Esophagus squamous epithelium (tissue), 4 donors: ENCODE data around the gene NFX1.

Source experiments
- POLR2A ChIP-seq, 4 donors: fragments of 450-650 bp; IDR thresholded peaks; one replicate each; pipeline ENCODE4 v1.6.1; 2017; ENCODE audit warnings: antibody characterized with exemption in 4 of 4, mild to moderate bottlenecking in 4 of 4, moderate library complexity in 3 of 4
- TF ChIP-seq, protein P1 (sequence below), 6 experiments: fragments of 450-650 bp in 4 of 6; fragments of 200-600 bp in 2 of 6; sonication (generic) in 2 of 6; IDR thresholded peaks; one replicate each; pipeline ENCODE4 v1.5.1; 2016 to 2019; ENCODE audit warnings: antibody characterized with exemption in 6 of 6, mild to moderate bottlenecking in 4 of 6, moderate library complexity in 4 of 6

DNA sequence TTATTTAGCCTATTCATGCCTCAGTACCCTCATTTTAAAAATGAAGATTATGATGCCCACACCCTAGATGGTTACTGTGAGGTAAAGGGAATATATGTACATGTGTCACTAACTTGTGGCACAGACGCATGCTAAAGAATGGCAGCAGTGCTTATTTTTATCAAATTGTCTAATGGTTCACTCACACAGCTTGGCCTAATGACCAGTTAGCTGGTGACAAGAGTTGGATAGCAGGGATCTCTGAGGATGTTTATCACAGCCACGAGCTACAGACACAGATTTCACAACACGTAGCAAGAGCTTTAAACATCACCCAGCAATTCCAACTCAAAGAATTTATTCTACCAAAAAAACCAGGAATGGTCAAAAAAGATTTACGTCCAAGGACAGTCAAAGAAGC lies 33.0 kb upstream of the NFX1 start:
- TF ChIP-seq, protein P1, sequence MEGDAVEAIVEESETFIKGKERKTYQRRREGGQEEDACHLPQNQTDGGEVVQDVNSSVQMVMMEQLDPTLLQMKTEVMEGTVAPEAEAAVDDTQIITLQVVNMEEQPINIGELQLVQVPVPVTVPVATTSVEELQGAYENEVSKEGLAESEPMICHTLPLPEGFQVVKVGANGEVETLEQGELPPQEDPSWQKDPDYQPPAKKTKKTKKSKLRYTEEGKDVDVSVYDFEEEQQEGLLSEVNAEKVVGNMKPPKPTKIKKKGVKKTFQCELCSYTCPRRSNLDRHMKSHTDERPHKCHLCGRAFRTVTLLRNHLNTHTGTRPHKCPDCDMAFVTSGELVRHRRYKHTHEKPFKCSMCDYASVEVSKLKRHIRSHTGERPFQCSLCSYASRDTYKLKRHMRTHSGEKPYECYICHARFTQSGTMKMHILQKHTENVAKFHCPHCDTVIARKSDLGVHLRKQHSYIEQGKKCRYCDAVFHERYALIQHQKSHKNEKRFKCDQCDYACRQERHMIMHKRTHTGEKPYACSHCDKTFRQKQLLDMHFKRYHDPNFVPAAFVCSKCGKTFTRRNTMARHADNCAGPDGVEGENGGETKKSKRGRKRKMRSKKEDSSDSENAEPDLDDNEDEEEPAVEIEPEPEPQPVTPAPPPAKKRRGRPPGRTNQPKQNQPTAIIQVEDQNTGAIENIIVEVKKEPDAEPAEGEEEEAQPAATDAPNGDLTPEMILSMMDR (IDR thresholded peaks at IDR 0.05), result no peak
- TF ChIP-seq POLR2A (IDR thresholded peaks at IDR 0.05), result no peak
